Epidermal melanocyte (primary cell): Measurements from ENCODE around the gene SLC6A8.
"Not testable (repeated sequence)": the region's sequence is repeated elsewhere in the genome, so short reads cannot be mapped to it uniquely, and the experiment has no call there.

Experiments
- DNase-seq: peaks from one replicate; pipeline ENCODE4 v3.0.0; 2011; ENCODE audit warnings: low spot score; ENCODE audit not compliant: insufficient read length

SLC6A8 gene

GRCh38 chrX:153692611-153693156, 5.0 kb downstream of the SLC6A8 start:
- DNase-seq: no peak

- DNase-seq: no peak
These were observed 5.7 kb downstream of the SLC6A8 start for GRCh38 chrX:153693216-153694086.

- not testable (repeated sequence) for DNase-seq
These were observed 6.5 kb downstream of the SLC6A8 start for GRCh38 chrX:153694256-153694655.

GRCh38 chrX:153694687-153695270, 7.1 kb downstream of the SLC6A8 start:
- no peak for DNase-seq

GRCh38 chrX:153696100-153696499, 8.4 kb downstream of the SLC6A8 start:
- no peak for DNase-seq

- DNase-seq: not testable (repeated sequence)
These were observed 8.8 kb downstream of the SLC6A8 start for GRCh38 chrX:153696538-153696937.

GRCh38 chrX:153696986-153697722, 9.4 kb downstream of the SLC6A8 start:
- DNase-seq: not testable (repeated sequence)

- no peak for DNase-seq
These were observed 10.5 kb downstream of the SLC6A8 start for GRCh38 chrX:153697924-153698865.

GRCh38 chrX:153699210-153699783, 11.6 kb downstream of the SLC6A8 start:
- not testable (repeated sequence) for DNase-seq

GRCh38 chrX:153699784-153700371, 12.2 kb downstream of the SLC6A8 start:
- DNase-seq: not testable (repeated sequence)

- DNase-seq: no peak
These were observed 12.7 kb downstream of the SLC6A8 start for GRCh38 chrX:153700376-153700945.

GRCh38 chrX:153700967-153701366, 13.2 kb downstream of the SLC6A8 start:
- DNase-seq: no peak

GRCh38 chrX:153701706-153702105, 14.0 kb downstream of the SLC6A8 start:
- DNase-seq: no peak

- no peak for DNase-seq
These were observed 14.8 kb downstream of the SLC6A8 start for GRCh38 chrX:153702336-153703035.

GRCh38 chrX:153703036-153703370, 15.3 kb downstream of the SLC6A8 start:
- DNase-seq: no peak

- DNase-seq: no peak
These were observed 16.3 kb downstream of the SLC6A8 start for GRCh38 chrX:153704021-153704526.

GRCh38 chrX:153704631-153705402, 17.1 kb downstream of the SLC6A8 start:
- not testable (repeated sequence) for DNase-seq
